H1 (cell line): ENCODE results near the gene PALD1.

ENCODE experiments used
- CEBPB ChIP-seq: IDR thresholded peaks from 2 replicates; pipeline ENCODE4 v1.6.1; 2012; ENCODE audit warnings: low read depth, low read length
- CHD2 ChIP-seq: IDR thresholded peaks from 2 replicates; pipeline ENCODE4 v1.6.1; 2012; ENCODE audit warnings: low read length, improper control_type of control experiment
- CTCF ChIP-seq, 3 experiments: IDR thresholded peaks; 1 replicate in 2 of 3; 2 replicates in 1 of 3; pipeline versions ENCODE4 v1.5.1 to v1.6.1; 2011; ENCODE audit warnings: low read length in 3 of 3, mild to moderate bottlenecking in 3 of 3, inconsistent platforms in 2 of 3, low read depth in 1 of 3, moderate library complexity in 1 of 3; ENCODE audit not compliant: insufficient read depth in 1 of 3; ENCODE audit errors: control extremely low read depth in 1 of 3
- EP300 ChIP-seq, 2 experiments: IDR thresholded peaks; 1 replicate in 1 of 2; 2 replicates in 1 of 2; pipeline ENCODE4 v1.6.1; 2011 to 2012; ENCODE audit warnings: low read depth in 2 of 2, low read length in 2 of 2, mild to moderate bottlenecking in 2 of 2, borderline replicate concordance in 1 of 2, inconsistent platforms in 1 of 2, moderate library complexity in 1 of 2
- JUND ChIP-seq: IDR thresholded peaks from 2 replicates; pipeline ENCODE4 v1.6.1; 2011; ENCODE audit warnings: mild to moderate bottlenecking, improper control_type of control experiment, low read length
- MAFK ChIP-seq: IDR thresholded peaks from 2 replicates; pipeline ENCODE4 v1.6.1; 2012; ENCODE audit warnings: low read depth, mild to moderate bottlenecking, improper control_type of control experiment, low read length
- NANOG ChIP-seq: IDR thresholded peaks from 2 replicates; pipeline ENCODE4 v1.6.1; 2011; ENCODE audit warnings: low read length, low read depth, mild to moderate bottlenecking, inconsistent platforms; ENCODE audit not compliant: insufficient read depth, poor library complexity, severe bottlenecking
- POLR2A ChIP-seq, 2 experiments: IDR thresholded peaks; 1 replicate in 1 of 2; 2 replicates in 1 of 2; pipeline ENCODE4 v1.6.1; 2011; ENCODE audit warnings: low read depth in 2 of 2, low read length in 2 of 2, mild to moderate bottlenecking in 2 of 2; ENCODE audit errors: control extremely low read depth in 1 of 2
- RFX5 ChIP-seq: IDR thresholded peaks from 2 replicates; pipeline ENCODE4 v1.6.1; 2011; ENCODE audit warnings: low read depth, low read length, improper control_type of control experiment, borderline replicate concordance
- RXRA ChIP-seq: IDR thresholded peaks from 2 replicates; pipeline ENCODE4 v1.6.1; 2011; ENCODE audit warnings: low read depth, mild to moderate bottlenecking, low read length, moderate library complexity; ENCODE audit not compliant: insufficient read depth
- SP2 ChIP-seq: IDR thresholded peaks from 2 replicates; pipeline ENCODE4 v1.6.1; 2012; ENCODE audit warnings: mild to moderate bottlenecking, low read length, inconsistent platforms
- TAF1 ChIP-seq: IDR thresholded peaks from 2 replicates; pipeline ENCODE4 v1.6.1; 2011; ENCODE audit warnings: mild to moderate bottlenecking, low read depth, low read length
- ZNF274 ChIP-seq: IDR thresholded peaks from 2 replicates; pipeline ENCODE4 v1.7.0; 2012; ENCODE audit warnings: low read length, borderline replicate concordance; ENCODE audit errors: extremely low read depth
- TF ChIP-seq, protein P1 (sequence below): IDR thresholded peaks from 2 replicates; pipeline ENCODE4 v1.6.1; 2011; ENCODE audit warnings: low read length, improper control_type of control experiment

DNA sequence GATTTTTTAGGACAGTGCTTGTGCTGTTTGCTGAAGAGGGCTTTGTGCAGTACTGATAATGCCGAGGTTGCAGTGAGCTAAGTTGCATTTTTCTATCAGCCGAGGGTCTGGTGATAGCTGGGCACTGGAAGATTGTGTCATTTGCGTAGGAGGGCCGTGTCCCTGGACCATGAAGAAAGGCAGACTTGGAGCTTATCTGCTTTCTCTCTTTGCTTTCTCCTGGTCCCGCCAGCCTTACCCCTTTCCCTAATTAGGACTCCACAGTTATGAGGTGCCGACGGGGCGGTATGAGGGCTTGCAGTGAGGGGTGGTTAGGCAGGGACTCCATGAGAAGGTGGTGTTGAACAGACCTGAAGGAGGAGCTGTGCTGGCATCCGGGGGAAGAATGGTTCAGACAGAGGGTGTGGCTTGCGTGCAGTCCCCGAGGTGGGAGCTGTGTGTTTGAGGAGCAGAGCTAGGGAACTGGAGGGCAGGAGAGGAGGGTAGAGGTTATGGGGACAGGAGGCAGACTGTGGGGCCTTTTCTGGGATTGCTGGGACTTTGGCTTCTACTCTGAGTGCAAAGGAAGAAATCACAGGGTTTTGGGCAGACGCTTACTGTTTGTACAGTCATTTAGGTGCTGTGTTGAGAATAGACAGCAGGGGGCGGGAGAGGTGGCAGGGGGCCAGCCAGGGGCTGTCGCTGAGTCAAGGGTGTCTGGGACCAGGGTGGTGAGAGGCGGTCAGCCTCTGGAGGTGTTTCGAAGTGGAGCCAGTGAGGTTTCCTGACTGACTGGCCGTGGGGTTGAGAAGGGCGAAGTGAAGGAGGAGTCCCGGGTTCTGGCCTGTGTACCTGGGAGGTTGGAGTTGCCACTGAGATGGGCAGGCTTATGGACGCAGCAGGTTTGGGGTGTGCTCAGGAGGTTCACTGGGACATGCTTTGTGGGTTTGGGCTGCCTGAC lies 80.6 kb downstream of the PALD1 start:
- TF ChIP-seq POLR2A (IDR thresholded peaks at IDR 0.05; ENCODE audit: control extremely low read depth in 1 of 2, low read depth in 2 of 2, low read length in 2 of 2) (no peak), ZNF274 (no peak), RXRA (no peak), MAFK (no peak), CTCF (IDR thresholded peaks at IDR 0.05; ENCODE audit: control extremely low read depth in 1 of 3, insufficient read depth in 1 of 3, low read depth in 1 of 3, low read length in 3 of 3) (peak in 2 of 3 experiments; percentile 44 to 62; a peak in 3 of 4 replicates), CEBPB (no peak), TAF1 (no peak), EP300 (IDR thresholded peaks at IDR 0.05; ENCODE audit: borderline replicate concordance in 1 of 2, low read depth in 2 of 2, low read length in 2 of 2) (no peak), NANOG (no peak), CHD2 (no peak), SP2 (no peak), RFX5 (no peak), JUND (no peak)
- TF ChIP-seq, protein P1, sequence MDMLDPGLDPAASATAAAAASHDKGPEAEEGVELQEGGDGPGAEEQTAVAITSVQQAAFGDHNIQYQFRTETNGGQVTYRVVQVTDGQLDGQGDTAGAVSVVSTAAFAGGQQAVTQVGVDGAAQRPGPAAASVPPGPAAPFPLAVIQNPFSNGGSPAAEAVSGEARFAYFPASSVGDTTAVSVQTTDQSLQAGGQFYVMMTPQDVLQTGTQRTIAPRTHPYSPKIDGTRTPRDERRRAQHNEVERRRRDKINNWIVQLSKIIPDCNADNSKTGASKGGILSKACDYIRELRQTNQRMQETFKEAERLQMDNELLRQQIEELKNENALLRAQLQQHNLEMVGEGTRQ = no peak
